PC-9 (cell line): ENCODE data around the gene PRRT2. TPM values are rescaled to one million over a fixed set of nuclear protein-coding genes. Genes with fewer than 3 reads are reported as not detected.
A peak's percentile ranks its signal among the peaks of the same experiment; 100 is the strongest.

Source experiments
- BruUV-seq: library from RNA; stranded (reverse); fragments of 400-500 nt; replicated peaks from 2 replicates; lab custom pipeline; 2021; lab: Mats Ljungman, UMichigan
- CTCF ChIA-PET: fragments of 300-600 bp; sonication (Branson Sonifier 250); formaldehyde crosslinking; loops from one replicate; lab custom pipeline; 2022; ENCODE audit warnings: antibody characterized with exemption; lab: Charles Lee
- POLR2A ChIA-PET: fragments of 300-600 bp; sonication (Branson Sonifier 250); formaldehyde crosslinking; loops from one replicate; lab custom pipeline; 2022; ENCODE audit warnings: antibody characterized with exemption; ENCODE audit not compliant: unreplicated experiment; lab: Charles Lee
- DNase-seq, 2 experiments: peaks; one replicate each; pipeline versions ENCODE4 v3.0.0 to v3.0.0-alpha.2; 2015 to 2022; ENCODE audit warnings: mixed read lengths in 1 of 2
- H2AFZ ChIP-seq: fragments of 200-600 bp; sonication (generic); 2 replicates; pipeline ENCODE4 v1.8.1; 2017; ENCODE audit warnings: antibody characterized with exemption
- H3F3A ChIP-seq: fragments of 200-600 bp; sonication (generic); 2 replicates; pipeline ENCODE4 v1.8.1; 2017; ENCODE audit warnings: antibody characterized with exemption, mild to moderate bottlenecking, low read depth; ENCODE audit not compliant: insufficient read depth
- H3K27ac ChIP-seq: fragments of 200-600 bp; sonication (generic); 2 replicates; pipeline ENCODE4 v1.6.1; 2016; ENCODE audit warnings: mixed run types
- H3K27me3 ChIP-seq: fragments of 200-600 bp; sonication (generic); 2 replicates; pipeline ENCODE4 v1.6.1; 2016; ENCODE audit warnings: low read depth, mixed run types; ENCODE audit not compliant: insufficient read depth
- H3K36me3 ChIP-seq: fragments of 200-600 bp; sonication (generic); 2 replicates; pipeline ENCODE4 v1.6.1; 2016; ENCODE audit warnings: low read depth, mixed run types
- H3K4me1 ChIP-seq: fragments of 200-600 bp; sonication (generic); replicated peaks from 2 replicates; pipeline ENCODE4 v1.6.1; 2016; ENCODE audit warnings: mixed run types; ENCODE audit not compliant: insufficient read depth
- H3K4me2 ChIP-seq: fragments of 200-600 bp; sonication (generic); 2 replicates; pipeline ENCODE4 v1.6.1; 2017; ENCODE audit warnings: mixed run types
- H3K4me3 ChIP-seq: fragments of 200-600 bp; sonication (generic); 2 replicates; pipeline ENCODE4 v1.6.1; 2016; ENCODE audit warnings: mixed run types
- H3K79me2 ChIP-seq: fragments of 200-600 bp; sonication (generic); 2 replicates; pipeline ENCODE4 v1.6.1; 2017; ENCODE audit warnings: low read depth, mixed run types
- H3K9me2 ChIP-seq: fragments of 200-600 bp; sonication (generic); 2 replicates; pipeline ENCODE4 v1.8.1; 2017; ENCODE audit warnings: mild to moderate bottlenecking; ENCODE audit not compliant: insufficient read depth
- H3K9me3 ChIP-seq: fragments of 200-600 bp; sonication (generic); 2 replicates; pipeline ENCODE4 v1.8.1; 2016; ENCODE audit warnings: low read depth; ENCODE audit not compliant: insufficient read depth
- H4K20me1 ChIP-seq: fragments of 200-600 bp; sonication (generic); 2 replicates; pipeline ENCODE4 v1.8.1; 2017; ENCODE audit not compliant: insufficient read depth
- CTCF ChIP-seq: fragments of 200-600 bp; sonication (generic); conservative IDR thresholded peaks from 2 replicates; pipeline ENCODE4 v1.6.1; 2017; ENCODE audit warnings: mixed run types, antibody characterized with exemption, mild to moderate bottlenecking, moderate library complexity
- EZH2 ChIP-seq: fragments of 200-600 bp; sonication (generic); IDR thresholded peaks from 2 replicates; pipeline ENCODE4 v1.8.0; 2017; ENCODE audit warnings: antibody characterized with exemption, low read depth
- intact Hi-C: fragments of 100-400 bp; cut with micrococcal nuclease; formaldehyde crosslinking; loops from one replicate; pipeline ENCODE4 v1.10.0; 2022; ENCODE audit not compliant: unreplicated experiment
- total RNA-seq: library from RNA; stranded (reverse); gene quantifications from 2 replicates; pipeline ENCODE4 v1.2.3, GENCODE V29; 2021

Gene PRRT2
- total RNA-seq, 1 experiment from 2014 or later, result 4.9 TPM

- H3K27me3 ChIP-seq, result no peaks in the 10 kb centered on the region
- peaks cover 56% of the 10 kb centered on the region for H3K4me1 ChIP-seq
- no peaks in the 10 kb centered on the region for H3K9me3 ChIP-seq
- no peak overlapping the region for H3K4me3 ChIP-seq
- H3K27ac ChIP-seq, result no peak overlapping the region
- CTCF ChIA-PET, result no interaction called here
- DNase-seq, result no peak
- peaks cover 35% of the 10 kb centered on the region for H3F3A ChIP-seq
- POLR2A ChIA-PET, result no interaction called here
- no peaks in the 10 kb centered on the region for H3K79me2 ChIP-seq
- no TSS peak for BruUV-seq
- no peaks in the 10 kb centered on the region for H3K36me3 ChIP-seq
- TF ChIP-seq EZH2 (no peak), CTCF (no peak)
- H4K20me1 ChIP-seq, result no peaks in the 10 kb centered on the region
- H3K4me2 ChIP-seq, result no peak overlapping the region
- no peak overlapping the region for H2AFZ ChIP-seq
- H3K9me2 ChIP-seq, result no peaks in the 10 kb centered on the region
- intact Hi-C loops, result no loop called here
Measured at GRCh38 chr16:29774730-29775129, 37.3 kb upstream of the PRRT2 start.

DNA sequence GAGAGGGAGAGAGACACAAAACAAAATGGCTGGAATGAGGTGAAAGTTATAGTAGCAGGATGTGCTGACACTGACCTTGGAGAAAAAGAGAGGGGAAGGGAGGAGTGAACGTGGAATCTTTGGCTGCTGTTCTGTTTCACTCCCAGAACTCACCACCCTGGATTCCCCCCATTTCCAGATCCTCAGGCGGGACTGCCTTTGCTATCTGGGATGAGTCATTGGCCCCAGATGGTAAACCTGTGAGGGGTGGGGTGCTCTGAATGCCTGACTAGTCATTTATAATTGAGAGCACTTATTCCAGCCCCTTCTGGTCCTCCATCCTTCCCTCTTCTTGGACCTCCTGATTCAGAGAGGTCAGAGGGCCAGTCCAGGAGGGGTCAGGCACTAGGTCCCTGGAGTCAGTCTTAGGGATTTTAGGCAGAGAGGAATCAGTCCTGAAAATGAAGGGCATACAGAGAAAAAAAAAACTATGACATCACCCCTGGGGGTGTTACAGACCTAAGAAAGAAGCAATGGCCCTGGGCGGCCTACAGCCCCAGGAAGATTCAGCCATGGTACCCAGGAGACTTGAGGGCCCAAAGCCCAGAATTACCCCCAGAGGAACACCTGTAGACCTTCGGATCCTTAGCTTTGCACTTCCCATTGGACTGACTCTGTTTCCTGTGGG is 36.1 kb upstream of the PRRT2 start:
- no peaks in the 10 kb centered on the region for H3K9me3 ChIP-seq
- intact Hi-C loops, result no loop called here
- H3K36me3 ChIP-seq, result no peaks in the 10 kb centered on the region
- H4K20me1 ChIP-seq, result no peaks in the 10 kb centered on the region
- peak overlapping the region; percentile 33 for H3K4me2 ChIP-seq
- peaks cover 40% of the 10 kb centered on the region for H3F3A ChIP-seq
- no peak overlapping the region for H3K4me3 ChIP-seq
- H2AFZ ChIP-seq, result no peak overlapping the region
- no peak overlapping the region for H3K27ac ChIP-seq
- TF ChIP-seq EZH2, result no peak
- no peak for TF ChIP-seq CTCF
- no peaks in the 10 kb centered on the region for H3K79me2 ChIP-seq
- ChIA-PET CTCF (no interaction called here), POLR2A (no interaction called here)
- DNase-seq, result peak; percentile 71 to 79
- peaks cover 68% of the 10 kb centered on the region for H3K4me1 ChIP-seq
- no peaks in the 10 kb centered on the region for H3K9me2 ChIP-seq
- H3K27me3 ChIP-seq, result no peaks in the 10 kb centered on the region
- no TSS peak for BruUV-seq

GRCh38 chr16:29777576-29778350 is 34.2 kb upstream of the PRRT2 start, which contains the start of gene ZG16:
Gene ZG16, plus strand, starts transcription at chr16:29778256. Its CDS starts 1,011 bp downstream, at chr16:29779267.
- Histone ChIP-seq H3K4me2 (peak within 1 kb of the TSS; percentile 57), H3F3A (peaks cover 44% of the 10 kb centered on the region), H2AFZ (no peak within 1 kb of the TSS), H3K9me3 (0 out of 2 replicates have a peak, but pooled peaks cover 1% of the 10 kb centered on the region), H3K27ac (peak within 1 kb of the TSS; percentile 53), H3K36me3 (no peaks in the 10 kb centered on the region), H3K79me2 (no peaks in the 10 kb centered on the region), H3K4me3 (peak within 1 kb of the TSS; percentile 5; the same call in 1 of the 2 replicates), H3K9me2 (no peaks in the 10 kb centered on the region), H3K27me3 (no peaks in the 10 kb centered on the region), H3K4me1 (peaks cover 74% of the 10 kb centered on the region), H4K20me1 (no peaks in the 10 kb centered on the region)
- no TSS peak for BruUV-seq
- intact Hi-C loops, result no loop called here
- CTCF ChIA-PET, result no interaction called here
- no peak for TF ChIP-seq EZH2
- no peak for TF ChIP-seq CTCF
- POLR2A ChIA-PET, result interaction anchor here (0.7 kb wide), 1 partner anchor 11 kb away, joined by 5 read pairs; no protein-coding TSS in a partner anchor
- DNase-seq, result peak; percentile 38 to 64
